ENCODE results near the gene HLA-DPA1. TPM values are rescaled to one million over a fixed set of nuclear protein-coding genes. Genes with fewer than 3 reads are reported as not detected.
A peak's percentile ranks its signal among the peaks of the same experiment; 100 is the strongest.

Gene HLA-DPA1
- total and polyA plus RNA-seq, 2 donors (not counting 1 experiment from before 2014, with no cell fraction given), result 702 to 2,256 TPM

- peaks cover 4% of the 10 kb centered on the region for H3K79me2 ChIP-seq (ENCODE audit: control insufficient read depth, insufficient read depth, low read length)
- Mint-ChIP-seq H3K4me1 (peaks cover 33% of the 10 kb centered on the region), H3K9me3 (ENCODE audit: insufficient read depth) (peaks cover 4% of the 10 kb centered on the region), H3K27me3 (peaks cover 3% of the 10 kb centered on the region), H3K4me3 (no peak overlapping the region), H3K27ac (no peak overlapping the region)
- H3K4me1 ChIP-seq (ENCODE audit: control insufficient read depth in 2 of 2, insufficient read depth in 2 of 2, low read length in 2 of 2), result peaks cover 29 to 34% of the 10 kb centered on the region in 2 donors
- H3K4me3 ChIP-seq (ENCODE audit: control extremely low read depth in 1 of 5, extremely low read depth in 1 of 5, insufficient read depth in 1 of 5, low read depth in 2 of 5, low read length in 4 of 5), result no peak overlapping the region
- no peaks in the 10 kb centered on the region for H4K20me1 ChIP-seq (ENCODE audit: control insufficient read depth, insufficient read depth, low read length, poor library complexity, severe bottlenecking)
- no peak for ATAC-seq (ENCODE audit: low read depth)
- no peaks in the 10 kb centered on the region for H3K27me3 ChIP-seq (replicated peaks in 1 of 4; ENCODE audit: control extremely low read depth in 1 of 4, control insufficient read depth in 3 of 4, insufficient read depth in 4 of 4, low read length in 3 of 4)
- H2AFZ ChIP-seq (ENCODE audit: insufficient read depth, low read depth, low read length, poor library complexity, severe bottlenecking), result no peak overlapping the region
- H3K9ac ChIP-seq (ENCODE audit: low read length), result no peak overlapping the region
- H3K9me3 ChIP-seq (ENCODE audit: control extremely low read depth in 1 of 3, control insufficient read depth in 2 of 3, insufficient read depth in 1 of 3, low read length in 2 of 3), result peaks cover 0 to 12% (median 10%) of the 10 kb centered on the region in 3 donors
- ChIA-PET POLR2A (interaction anchor here (0.5 to 1.0 kb wide), 2 partner anchors 39 to 128 kb away, joined by 3 read pairs; no protein-coding TSS in a partner anchor), CTCF (interaction anchor here (0.7 to 6.2 kb wide), 27 partner anchors 9 to 234 kb away, joined by 3 to 49 read pairs (median 4); partner anchors contain the start of gene B3GALT4)
- no peak overlapping the region for H3K4me2 ChIP-seq (replicated peaks; ENCODE audit: low read depth, low read length, poor library complexity, severe bottlenecking)
- no peaks in the 10 kb centered on the region for H3K36me3 ChIP-seq (replicated peaks in 1 of 2; ENCODE audit: control extremely low read depth in 1 of 2, control insufficient read depth in 1 of 2, extremely low read depth in 1 of 2, insufficient read depth in 2 of 2, low read length in 1 of 2)
- no peak for TF ChIP-seq CTCF (IDR thresholded peaks at IDR 0.05)
- TF ChIP-seq EZH2 (IDR thresholded peaks at IDR 0.05; ENCODE audit: borderline replicate concordance, insufficient read depth, low read depth, low read length, poor library complexity, severe bottlenecking), result no peak
- no peak overlapping the region for H3K27ac ChIP-seq (ENCODE audit: low read length in 2 of 2)
- no CpG with 5 or more reads among the region's 3 CpGs for WGBS (ENCODE audit: insufficient coverage)
- no peak for DNase-seq
- intact Hi-C loops (cut with micrococcal nuclease), result no loop called here
Observed at GRCh38 chr6:33120001-33120400, 46.6 kb upstream of the HLA-DPA1 start.

- peaks cover 0 to 4% (median 3%) of the 10 kb centered on the region in 3 donors for H3K9me3 ChIP-seq (ENCODE audit: control extremely low read depth in 1 of 3, control insufficient read depth in 2 of 3, insufficient read depth in 1 of 3, low read length in 2 of 3)
- peak overlapping the region; percentile 59 for H3K4me2 ChIP-seq (replicated peaks; ENCODE audit: low read depth, low read length, poor library complexity, severe bottlenecking)
- H3K4me1 ChIP-seq (ENCODE audit: control insufficient read depth in 2 of 2, insufficient read depth in 2 of 2, low read length in 2 of 2), result peaks cover 43 to 47% of the 10 kb centered on the region in 2 donors
- H3K27ac ChIP-seq (ENCODE audit: low read length in 2 of 2), result no peak overlapping the region
- no CpG with 5 or more reads among the region's 3 CpGs for WGBS (ENCODE audit: insufficient coverage)
- H3K4me3 Mint-ChIP-seq, result peak overlapping the region; percentile 47
- peaks cover 3% of the 10 kb centered on the region for H3K27me3 Mint-ChIP-seq
- no peak overlapping the region for H3K9ac ChIP-seq (ENCODE audit: low read length)
- no peaks in the 10 kb centered on the region for H3K36me3 ChIP-seq (replicated peaks in 1 of 2; ENCODE audit: control extremely low read depth in 1 of 2, control insufficient read depth in 1 of 2, extremely low read depth in 1 of 2, insufficient read depth in 2 of 2, low read length in 1 of 2)
- H3K27ac Mint-ChIP-seq, result no peak overlapping the region
- H2AFZ ChIP-seq (ENCODE audit: insufficient read depth, low read depth, low read length, poor library complexity, severe bottlenecking), result no peak overlapping the region
- H3K4me3 ChIP-seq (ENCODE audit: control extremely low read depth in 1 of 5, extremely low read depth in 1 of 5, insufficient read depth in 1 of 5, low read depth in 2 of 5, low read length in 4 of 5), result no peak overlapping the region
- no peaks in the 10 kb centered on the region for H4K20me1 ChIP-seq (ENCODE audit: control insufficient read depth, insufficient read depth, low read length, poor library complexity, severe bottlenecking)
- ATAC-seq (ENCODE audit: low read depth) (peak; percentile 48), DNase-seq (peak; percentile 82)
- ChIA-PET POLR2A (no interaction called here), CTCF (interaction anchor here (0.8 to 6.2 kb wide), 18 partner anchors 9 to 163 kb away, joined by 3 to 49 read pairs (median 4); no protein-coding TSS in a partner anchor)
- H3K27me3 ChIP-seq (replicated peaks in 1 of 4; ENCODE audit: control extremely low read depth in 1 of 4, control insufficient read depth in 3 of 4, insufficient read depth in 4 of 4, low read length in 3 of 4), result no peaks in the 10 kb centered on the region
- H3K9me3 Mint-ChIP-seq (ENCODE audit: insufficient read depth), result peaks cover 1% of the 10 kb centered on the region
- no peak for TF ChIP-seq EZH2 (IDR thresholded peaks at IDR 0.05; ENCODE audit: borderline replicate concordance, insufficient read depth, low read depth, low read length, poor library complexity, severe bottlenecking)
- peak; percentile 92 for TF ChIP-seq CTCF (IDR thresholded peaks at IDR 0.05)
- peaks cover 4% of the 10 kb centered on the region for H3K79me2 ChIP-seq (ENCODE audit: control insufficient read depth, insufficient read depth, low read length)
- intact Hi-C loops (cut with micrococcal nuclease), result loop anchor here (1.0 kb wide), 1 partner anchor 130 kb away; no protein-coding TSS in a partner anchor
- H3K4me1 Mint-ChIP-seq, result peaks cover 46% of the 10 kb centered on the region
Observed at GRCh38 chr6:33118525-33119123, 45.2 kb upstream of the HLA-DPA1 start.
